Esophagus squamous epithelium (tissue), 5 donors: ENCODE measurements around the gene EIF3F. TPM values are rescaled to one million over a fixed set of nuclear protein-coding genes. Genes with fewer than 3 reads are reported as not detected.

Source experiments
- DNase-seq: peaks from one replicate; lab custom pipeline; 2025; lab: John Stamatoyannopoulos, UW
- H3K27ac ChIP-seq, 4 donors: fragments of 200-600 bp; sonication (generic); one replicate each; pipeline ENCODE4 v1.5.1; 2016 to 2019; ENCODE audit warnings: mild to moderate bottlenecking in 1 of 4
- H3K27me3 ChIP-seq, 4 donors: fragments of 200-600 bp; sonication (generic); 1 replicate in 3 of 4; 2 replicates in 1 of 4; pipeline versions ENCODE4 v1.5.1 to v1.6.0; 2017 to 2021; ENCODE audit warnings: antibody characterized with exemption in 1 of 4
- H3K36me3 ChIP-seq, 3 donors: fragments of 200-600 bp; sonication (generic); one replicate each; pipeline ENCODE4 v1.5.1; 2016 to 2019
- H3K4me1 ChIP-seq, 3 donors: fragments of 200-600 bp; sonication (generic); one replicate each; pipeline ENCODE4 v1.5.1; 2017 to 2019
- H3K4me3 ChIP-seq, 4 donors: fragments of 200-600 bp; sonication (generic); 1 replicate in 3 of 4; 2 replicates in 1 of 4; pipeline ENCODE4 v1.5.1; 2016 to 2019; ENCODE audit warnings: mild to moderate bottlenecking in 2 of 4, moderate library complexity in 1 of 4
- H3K9me3 ChIP-seq, 3 donors: fragments of 200-600 bp; sonication (generic); one replicate each; pipeline ENCODE4 v1.5.1; 2016 to 2019
- CTCF ChIP-seq, 6 experiments: fragments of 450-650 bp in 4 of 6; fragments of 200-600 bp in 2 of 6; sonication (generic) in 2 of 6; IDR thresholded peaks; one replicate each; pipeline ENCODE4 v1.5.1; 2016 to 2019; ENCODE audit warnings: antibody characterized with exemption in 6 of 6, mild to moderate bottlenecking in 4 of 6, moderate library complexity in 4 of 6
- POLR2A ChIP-seq, 4 donors: fragments of 450-650 bp; IDR thresholded peaks; one replicate each; pipeline ENCODE4 v1.6.1; 2017; ENCODE audit warnings: antibody characterized with exemption in 4 of 4, mild to moderate bottlenecking in 4 of 4, moderate library complexity in 3 of 4
- WGBS, 2 donors: methylation state at CpG; one replicate each; pipeline ENCODE4 v1.1.5; 2018; 5-methylcytosine and 5-hydroxymethylcytosine counted together
- intact Hi-C: fragments of 100-400 bp; cut with DNase I; formaldehyde crosslinking; loops from one replicate; pipeline ENCODE4 v1.15.0; 2022
- small RNA-seq, 4 donors: library from RNA; depleted of rRNA; stranded (forward); fragments of <200 nt; gene quantifications; one replicate each; pipeline ENCODE3, GENCODE V24; 2016
- total RNA-seq, 4 donors: library from RNA; depleted of rRNA; stranded (reverse); fragments of >200 nt; gene quantifications; one replicate each; pipeline ENCODE4 v1.1.0, GENCODE V29; 2016
- donor health status: DM: yes; HTN: yes; CAD: no.

Gene EIF3F
- total RNA-seq, 4 donors from 2014 or later: 156 to 237 (median 204) TPM

- Histone ChIP-seq H3K4me3 (no peak overlapping the region), H3K27ac (no peak overlapping the region), H3K9me3 (no peaks in the 10 kb centered on the region), H3K4me1 (no peaks in the 10 kb centered on the region), H3K27me3 (peaks cover 0 to 6% (median 0%) of the 10 kb centered on the region in 4 donors), H3K36me3 (no peaks in the 10 kb centered on the region)
- no peak for TF ChIP-seq POLR2A (IDR thresholded peaks at IDR 0.05)
- TF ChIP-seq CTCF (IDR thresholded peaks at IDR 0.05): no peak
- 86 to 94% methylated on average over 4 of the region's 4 CpGs for WGBS, 2 donors
- intact Hi-C loops: no loop called here
- no peak for DNase-seq
Measured at GRCh38 chr11:8041576-8041975, 54.4 kb downstream of the EIF3F start.

- Histone ChIP-seq H3K36me3 (no peaks in the 10 kb centered on the region), H3K4me3 (no peak overlapping the region), H3K9me3 (no peaks in the 10 kb centered on the region), H3K4me1 (no peaks in the 10 kb centered on the region), H3K27ac (no peak overlapping the region), H3K27me3 (peaks cover 0 to 4% (median 0%) of the 10 kb centered on the region in 4 donors)
- DNase-seq: no peak
- no peak for TF ChIP-seq POLR2A (IDR thresholded peaks at IDR 0.05)
- TF ChIP-seq CTCF (IDR thresholded peaks at IDR 0.05): no peak
- intact Hi-C loops: no loop called here
- WGBS, 2 donors: 56 to 57% methylated on average over 2 of the region's 2 CpGs
Measured at GRCh38 chr11:8043756-8044155, 56.6 kb downstream of the EIF3F start.

- Histone ChIP-seq H3K36me3 (no peaks in the 10 kb centered on the region), H3K27me3 (no peaks in the 10 kb centered on the region), H3K9me3 (no peaks in the 10 kb centered on the region), H3K4me3 (no peak overlapping the region), H3K27ac (no peak overlapping the region), H3K4me1 (no peaks in the 10 kb centered on the region)
- 50 to 66% methylated on average over 4 of the region's 4 CpGs for WGBS, 2 donors
- no peak for DNase-seq
- TF ChIP-seq POLR2A (IDR thresholded peaks at IDR 0.05) (no peak), CTCF (IDR thresholded peaks at IDR 0.05) (no peak)
- intact Hi-C loops: no loop called here
Measured at GRCh38 chr11:8045839-8046238, 58.7 kb downstream of the EIF3F start.

GRCh38 chr11:8047382-8047781 is 60.2 kb downstream of the EIF3F start:
- H3K36me3 ChIP-seq: no peaks in the 10 kb centered on the region
- 63 to 71% methylated on average over 3 of the region's 3 CpGs for WGBS, 2 donors
- H3K27ac ChIP-seq: no peak overlapping the region
- no peaks in the 10 kb centered on the region for H3K27me3 ChIP-seq
- no peak for TF ChIP-seq CTCF (IDR thresholded peaks at IDR 0.05)
- TF ChIP-seq POLR2A (IDR thresholded peaks at IDR 0.05): no peak
- no peaks in the 10 kb centered on the region for H3K9me3 ChIP-seq
- no peak for DNase-seq
- intact Hi-C loops: no loop called here
- H3K4me3 ChIP-seq: no peak overlapping the region
- H3K4me1 ChIP-seq: no peaks in the 10 kb centered on the region

- DNase-seq: no peak
- TF ChIP-seq CTCF (IDR thresholded peaks at IDR 0.05) (no peak), POLR2A (IDR thresholded peaks at IDR 0.05) (no peak)
- Histone ChIP-seq H3K27ac (no peak overlapping the region), H3K4me1 (no peaks in the 10 kb centered on the region), H3K4me3 (no peak overlapping the region), H3K36me3 (no peaks in the 10 kb centered on the region), H3K9me3 (no peaks in the 10 kb centered on the region), H3K27me3 (no peaks in the 10 kb centered on the region)
- intact Hi-C loops: no loop called here
- 85 to 92% methylated on average over 2 to 3 of the region's 3 CpGs for WGBS, 2 donors
Measured at GRCh38 chr11:8049084-8049483, 61.9 kb downstream of the EIF3F start.

Small RNA genes lying within 50 kb of the gene (small RNA-seq; reads per million reads assigned to genes)
- 0 reads per million in 4 donors for gene COX6CP5

Other genes starting within 250 kb of the EIF3F start
- 1 to 10 TPM in 1 of 4 donors, not detected in 3; 1.5 TPM for gene OR5P2, start 190.4 kb upstream of the EIF3F start, total RNA-seq
- under 1 TPM in 2 of 4 donors, not detected in 2; 0.31 to 0.72 TPM for gene OR5P3, start 156.5 kb upstream of the EIF3F start, total RNA-seq
- not detected for gene OR10A6, start 56.1 kb upstream of the EIF3F start, total RNA-seq
- not detected for gene OR10A3, start 45.6 kb upstream of the EIF3F start, total RNA-seq
- gene NLRP10, start 21.9 kb upstream of the EIF3F start, total RNA-seq: not detected
- 1 to 10 TPM; 1.7 to 6.1 (median 2.4) TPM for gene TUB, start 93.9 kb downstream of the EIF3F start, total RNA-seq
- gene RIC3, start 181.7 kb downstream of the EIF3F start, total RNA-seq: 10 to 100 TPM in 1 of 4 donors, 1 to 10 TPM in 3; 2.7 to 14.1 (median 8.1) TPM